Daoy (cell line): ENCODE measurements around the gene NAV1. TPM values are rescaled to one million over a fixed set of nuclear protein-coding genes. Genes with fewer than 3 reads are reported as not detected.
"Not testable (repeated sequence)": the region's sequence is repeated elsewhere in the genome, so short reads cannot be mapped to it uniquely, and the experiment has no call there.

Experiments used
- DNase-seq: peaks from one replicate; pipeline ENCODE4 v3.0.0-alpha.2; 2015; ENCODE audit warnings: low read depth
- total RNA-seq: library from RNA; depleted of rRNA; stranded (reverse); fragments of >200 nt; shearing (Covaris generic); gene quantifications from 2 replicates; pipeline ENCODE4 v1.2.3, GENCODE V29; 2014; rRNA removed

Gene NAV1
- 39.2 and 51.8 TPM in 2 replicates for total RNA-seq

GRCh38 chr1:201538612-201539551, at the start of gene NAV1:
Gene NAV1, plus strand, starts transcription at chr1:201539127. Its CDS starts 83,758 bp downstream, at chr1:201622885.
- DNase-seq, result peak; percentile 96

- no peak for DNase-seq
These were observed 49.2 kb upstream of the NAV1 start for GRCh38 chr1:201489643-201490261.

- no peak for DNase-seq
These were observed 48.2 kb upstream of the NAV1 start for GRCh38 chr1:201490708-201491131.

GRCh38 chr1:201491896-201492511, 46.9 kb upstream of the NAV1 start:
- no peak for DNase-seq

GRCh38 chr1:201493026-201493656, 45.8 kb upstream of the NAV1 start:
- DNase-seq, result not testable (repeated sequence)

- no peak for DNase-seq
These were observed 44.9 kb upstream of the NAV1 start for GRCh38 chr1:201493757-201494617.

GRCh38 chr1:201495551-201496295, 43.2 kb upstream of the NAV1 start:
- no peak for DNase-seq

GRCh38 chr1:201496296-201496690, 42.6 kb upstream of the NAV1 start:
- no peak for DNase-seq

GRCh38 chr1:201497935-201498509, 40.9 kb upstream of the NAV1 start:
- no peak for DNase-seq

- no peak for DNase-seq
These were observed 40.3 kb upstream of the NAV1 start for GRCh38 chr1:201498621-201499020.

GRCh38 chr1:201499191-201499590, 39.7 kb upstream of the NAV1 start:
- DNase-seq, result peak; percentile 42

- no peak for DNase-seq
These were observed 38.9 kb upstream of the NAV1 start for GRCh38 chr1:201499795-201500669.

GRCh38 chr1:201500670-201501120, 38.2 kb upstream of the NAV1 start:
- DNase-seq, result no peak

- DNase-seq, result peak; percentile 55
These were observed 37.8 kb upstream of the NAV1 start for GRCh38 chr1:201501144-201501543.

GRCh38 chr1:201501812-201502510, 37.0 kb upstream of the NAV1 start:
- no peak for DNase-seq

GRCh38 chr1:201502511-201502857, 36.4 kb upstream of the NAV1 start:
- DNase-seq, result no peak

- peak; percentile 92 for DNase-seq
These were observed 35.3 kb upstream of the NAV1 start for GRCh38 chr1:201503397-201504176.
